CD4-positive, alpha-beta T cell treated with Interleukin-21 for 1 hour (primary cell): Measurements from ENCODE around the gene CYP27C1.

Source experiments
- DNase-seq: peaks from one replicate; pipeline ENCODE4 v3.0.0-alpha.2; 2020

CYP27C1 gene

GRCh38 chr2:127191331-127192219 is 28.5 kb downstream of the CYP27C1 start:
- no peak for DNase-seq

GRCh38 chr2:127188797-127189196 is 31.3 kb downstream of the CYP27C1 start:
- DNase-seq = no peak

DNA sequence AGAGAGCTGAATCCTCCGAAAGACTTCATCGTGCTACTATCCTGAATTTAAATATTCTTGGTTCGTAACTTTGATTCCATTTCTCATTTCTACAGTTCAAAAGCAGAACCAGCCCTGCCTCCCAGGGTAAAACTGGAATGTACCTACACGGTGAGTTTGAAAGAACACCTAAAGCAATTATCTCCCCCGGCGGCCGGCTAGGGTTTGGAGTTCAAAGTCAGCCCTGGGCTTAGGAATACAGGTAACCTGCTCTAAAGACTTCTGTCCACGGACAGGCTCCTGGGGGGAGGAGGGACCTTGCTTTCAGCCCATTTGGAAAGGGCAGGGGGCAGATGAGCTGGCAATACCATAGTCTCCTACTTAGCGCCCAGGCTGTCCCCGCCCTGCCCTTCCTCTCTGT is 32.3 kb downstream of the CYP27C1 start:
- no peak for DNase-seq

- DNase-seq = no peak
These were observed 32.9 kb downstream of the CYP27C1 start for GRCh38 chr2:127187081-127187775.

DNA sequence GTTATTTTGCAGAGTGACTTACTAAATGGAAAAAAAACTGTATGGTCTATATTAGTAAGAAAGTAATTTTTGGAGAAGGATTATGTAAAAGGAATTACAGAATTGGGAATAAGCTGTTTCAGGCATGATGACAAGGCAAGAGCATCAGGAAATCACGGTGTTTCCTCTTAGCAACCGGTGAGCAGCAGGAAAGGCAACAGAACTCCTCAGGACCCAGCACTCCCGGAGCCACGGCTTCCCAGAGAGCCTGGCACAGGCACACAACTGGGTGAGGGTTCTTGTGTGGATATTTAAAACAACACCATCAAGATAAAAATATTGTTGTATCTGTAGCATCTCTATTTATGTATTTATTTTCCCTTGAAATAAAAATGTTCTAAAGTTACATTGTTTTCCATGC is 34.4 kb downstream of the CYP27C1 start:
- no peak for DNase-seq

GRCh38 chr2:127185093-127185492 is 35.0 kb downstream of the CYP27C1 start:
- no peak for DNase-seq

GRCh38 chr2:127183771-127184170 is 36.3 kb downstream of the CYP27C1 start:
- no peak for DNase-seq

GRCh38 chr2:127182626-127183458 is 37.3 kb downstream of the CYP27C1 start:
- no peak for DNase-seq

DNA sequence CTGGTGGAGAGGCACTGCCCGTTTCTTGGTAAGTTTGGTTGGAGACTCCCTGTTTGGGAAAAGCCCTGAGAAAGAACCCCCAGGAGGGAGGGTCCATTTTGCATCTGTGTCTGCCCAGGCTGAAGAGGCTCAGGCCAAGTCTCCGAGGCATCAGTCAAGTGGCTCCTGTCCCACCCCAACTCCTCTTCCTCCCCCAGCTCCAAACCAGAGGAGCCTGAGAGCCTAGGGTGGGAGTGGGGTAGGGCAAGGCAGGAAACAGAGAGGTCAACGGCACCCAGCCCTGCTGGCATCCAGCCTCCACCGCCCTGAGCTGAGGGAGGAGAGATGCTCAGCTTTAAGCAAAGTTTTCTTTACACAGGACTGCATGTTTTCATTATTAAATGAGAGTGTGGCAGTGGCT is 38.2 kb downstream of the CYP27C1 start:
- DNase-seq = no peak

- no peak for DNase-seq
These were observed 40.3 kb downstream of the CYP27C1 start for GRCh38 chr2:127179766-127180165.

DNA sequence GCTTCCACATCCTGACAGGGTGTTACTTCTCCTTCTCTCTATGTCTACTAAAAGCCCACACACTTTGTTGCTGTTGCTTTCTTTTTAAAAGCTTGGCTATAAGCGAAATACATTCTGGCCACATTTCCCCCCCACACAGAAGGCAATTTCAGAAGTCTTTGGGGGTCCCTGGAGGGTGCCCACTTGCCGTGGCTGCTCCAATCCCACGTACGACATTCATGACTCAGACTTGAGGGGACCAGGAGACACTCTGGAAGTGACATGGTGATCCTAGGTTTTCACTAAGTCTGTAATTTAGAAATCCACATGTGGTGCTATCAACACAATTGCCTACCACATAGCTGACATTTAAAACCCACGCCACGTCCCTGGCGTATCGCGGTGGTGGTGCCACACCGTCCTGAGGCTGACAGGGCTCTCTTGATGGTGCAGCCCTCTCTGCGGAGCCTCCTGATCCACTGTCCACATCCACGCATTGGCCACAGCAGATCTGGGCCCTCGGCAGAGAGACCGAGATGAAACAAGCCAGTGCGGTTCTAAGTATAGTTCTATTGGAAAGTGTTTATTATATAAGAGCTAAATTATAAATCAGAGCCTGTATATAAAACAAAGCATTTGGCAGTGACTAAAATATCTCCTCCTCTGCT is 42.4 kb downstream of the CYP27C1 start:
- DNase-seq = no peak

GRCh38 chr2:127176371-127177311 is 43.5 kb downstream of the CYP27C1 start:
- no peak for DNase-seq

DNA sequence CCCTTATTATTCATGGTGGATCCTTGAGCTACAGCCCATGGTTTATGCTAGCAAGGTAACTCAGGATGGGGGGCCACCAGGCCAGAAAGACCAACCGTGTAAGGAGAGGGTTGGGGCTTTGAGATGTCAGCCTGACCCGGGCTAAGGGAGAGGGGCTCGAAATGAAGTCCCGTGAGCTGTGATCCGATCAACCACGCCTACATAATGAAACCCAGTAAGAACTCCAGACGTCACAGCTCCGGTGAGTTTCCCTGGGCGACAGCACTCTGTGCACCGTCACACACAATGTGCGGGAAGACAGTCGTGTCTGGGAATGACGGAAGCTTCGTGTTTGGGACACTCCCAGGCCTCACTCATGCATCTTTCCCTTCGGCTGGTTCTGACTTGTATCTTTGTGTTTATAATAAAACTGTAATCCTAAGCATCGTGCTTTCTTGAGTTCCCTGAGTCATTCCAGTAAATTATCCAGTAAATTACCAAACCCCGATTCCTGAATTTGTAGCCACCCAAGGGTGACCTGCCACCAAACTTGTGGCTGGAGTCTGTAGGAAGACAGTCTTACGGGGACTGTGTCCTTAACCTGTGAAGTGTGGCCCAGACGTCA is 44.2 kb downstream of the CYP27C1 start:
- DNase-seq = no peak

- DNase-seq = no peak
These were observed 44.9 kb downstream of the CYP27C1 start for GRCh38 chr2:127175041-127175721.

- DNase-seq = no peak
These were observed 45.5 kb downstream of the CYP27C1 start for GRCh38 chr2:127174640-127175039.

GRCh38 chr2:127174136-127174535 is 46.0 kb downstream of the CYP27C1 start:
- DNase-seq = no peak

- DNase-seq = no peak
These were observed 47.0 kb downstream of the CYP27C1 start for GRCh38 chr2:127173057-127173456.

DNA sequence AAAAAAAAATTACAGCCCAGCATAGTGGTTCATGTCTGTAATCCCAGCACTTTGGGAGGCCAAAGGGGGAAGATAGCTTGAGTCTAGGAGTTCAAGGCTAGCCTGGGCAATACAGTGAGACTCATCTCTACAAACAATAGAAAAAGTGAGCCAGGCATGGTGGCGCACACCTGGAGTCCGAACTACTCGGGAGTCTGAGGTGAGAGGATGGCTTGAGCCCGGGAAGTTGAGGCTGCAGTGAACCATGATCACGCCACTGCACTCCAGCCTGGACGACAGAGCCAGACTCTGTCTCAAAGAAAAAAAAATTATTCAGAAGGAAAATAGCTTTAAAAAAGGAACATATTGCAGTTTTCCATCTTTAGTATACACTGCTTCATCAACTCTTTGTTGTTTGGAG is 47.8 kb downstream of the CYP27C1 start:
- no peak for DNase-seq

DNA sequence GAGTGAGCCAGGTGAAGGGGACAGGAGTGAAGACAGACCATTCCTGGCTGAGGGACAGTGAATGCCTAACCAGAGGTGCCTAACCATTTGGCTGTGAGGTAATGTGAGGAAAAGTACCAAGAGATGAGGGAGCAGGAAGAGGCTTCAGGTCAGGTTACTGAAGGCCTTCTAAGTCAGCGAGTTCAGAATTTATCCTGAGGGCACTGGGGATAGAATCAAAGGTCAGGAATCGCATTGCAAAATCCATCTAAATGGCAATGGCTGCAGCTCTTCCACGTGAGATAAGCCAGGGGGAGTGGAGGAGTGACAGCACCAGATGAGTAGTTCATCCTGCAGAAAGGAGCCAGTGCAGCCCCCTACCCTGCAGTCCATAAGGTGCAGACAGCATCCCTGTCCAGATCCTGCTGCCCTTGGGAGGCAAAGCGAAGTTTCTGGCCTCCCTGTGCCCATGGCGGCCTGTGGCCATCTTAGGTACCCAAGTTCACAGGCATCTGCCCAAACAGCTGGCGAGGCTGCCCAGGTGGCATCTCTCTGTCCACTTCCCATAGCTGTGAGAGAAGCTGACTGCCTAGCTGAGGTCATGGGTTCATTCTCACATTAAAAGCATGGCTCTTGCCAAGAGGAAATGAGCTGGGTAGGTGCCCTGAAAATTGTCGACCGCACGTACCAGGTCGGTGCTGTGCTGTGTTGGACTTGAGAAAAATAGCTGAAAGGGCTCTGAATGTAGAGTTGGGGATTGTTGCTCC is 49.5 kb downstream of the CYP27C1 start:
- DNase-seq = no peak

DNA sequence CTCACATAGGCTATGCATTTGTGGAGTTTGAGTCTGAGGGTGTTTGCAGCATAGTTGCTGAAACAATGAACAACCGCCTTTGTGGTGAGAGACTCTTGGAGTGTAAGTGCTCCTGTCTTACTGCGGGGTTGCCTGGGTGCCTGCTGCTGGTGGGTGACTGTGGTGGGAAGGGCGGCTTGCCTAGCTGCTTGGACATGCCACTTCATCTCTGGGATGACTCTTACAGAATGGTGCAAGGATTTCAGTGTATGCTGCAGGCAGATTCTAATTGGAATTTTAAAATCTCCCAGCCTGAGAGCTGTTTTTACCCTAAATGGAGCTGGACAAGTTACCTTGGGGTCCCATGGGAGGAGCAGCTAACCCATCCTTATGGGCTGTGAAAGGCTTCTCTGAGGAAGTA is 50.1 kb downstream of the CYP27C1 start:
- no peak for DNase-seq
